SU-DHL-6 (cell line): ENCODE measurements around the gene RPS6KA1.

Experiments
- H2AFZ ChIP-seq: fragments of 200-600 bp; sonication (generic); 2 replicates; pipeline ENCODE4 v1.6.1; 2014; ENCODE audit warnings: low read depth, mild to moderate bottlenecking, moderate library complexity, mixed read lengths, antibody characterized with exemption, low read length; ENCODE audit not compliant: severe bottlenecking
- H3F3A ChIP-seq: fragments of 200-600 bp; shearing (Covaris generic); 2 replicates; pipeline ENCODE4 v1.6.0; 2016; ENCODE audit warnings: antibody characterized with exemption, mild to moderate bottlenecking; ENCODE audit not compliant: insufficient read depth
- H3K27ac ChIP-seq: fragments of 200-600 bp; sonication (generic); 2 replicates; pipeline ENCODE4 v1.5.1; 2016; ENCODE audit warnings: low read depth, mild to moderate bottlenecking, low read length, moderate library complexity, mixed read lengths
- H3K27me3 ChIP-seq: fragments of 200-600 bp; sonication (generic), shearing (Covaris generic); 2 replicates; pipeline ENCODE4 v1.6.0; 2014; ENCODE audit warnings: mild to moderate bottlenecking, low read length
- H3K36me3 ChIP-seq: fragments of 200-600 bp; sonication (generic); 2 replicates; pipeline ENCODE4 v1.6.1; 2014; ENCODE audit warnings: mild to moderate bottlenecking, low read length, mixed read lengths
- H3K4me2 ChIP-seq: fragments of 300-600, 200-600 bp; shearing (Covaris generic), sonication (generic); 2 replicates; pipeline ENCODE4 v1.6.0; 2014; ENCODE audit warnings: low read length, low read depth, mild to moderate bottlenecking; ENCODE audit not compliant: poor library complexity, severe bottlenecking
- H3K4me3 ChIP-seq: fragments of 200-600 bp; sonication (generic); 2 replicates; pipeline ENCODE4 v1.5.1; 2014; ENCODE audit warnings: antibody characterized with exemption, low read length, mild to moderate bottlenecking, mixed read lengths; ENCODE audit not compliant: insufficient read depth, poor library complexity, severe bottlenecking
- H3K79me2 ChIP-seq: fragments of 200-600 bp; sonication (generic); 2 replicates; pipeline ENCODE4 v1.6.1; 2014; ENCODE audit warnings: mild to moderate bottlenecking, low read length, moderate library complexity; ENCODE audit not compliant: insufficient read depth
- H3K9ac ChIP-seq: fragments of 200-600 bp; sonication (generic); 2 replicates; pipeline ENCODE4 v1.7.0; 2014; ENCODE audit warnings: mild to moderate bottlenecking, low read length
- H3K9me2 ChIP-seq: fragments of 200-600 bp; sonication (generic); replicated peaks from 2 replicates; pipeline ENCODE4 v1.6.1; 2014; ENCODE audit warnings: low read length; ENCODE audit not compliant: insufficient read depth
- H3K9me3 ChIP-seq: fragments of 200-600 bp; sonication (generic); 2 replicates; pipeline ENCODE4 v1.6.1; 2014; ENCODE audit warnings: low read length, mixed read lengths; ENCODE audit not compliant: insufficient read depth
- H4K20me1 ChIP-seq: fragments of 200-600 bp; sonication (generic); 2 replicates; pipeline ENCODE4 v1.6.1; 2014; ENCODE audit warnings: low read depth, mild to moderate bottlenecking, antibody characterized with exemption, low read length, moderate library complexity, mixed read lengths
- CTCF ChIP-seq: fragments of 200-600 bp; sonication (generic); IDR thresholded peaks from one replicate; pipeline ENCODE4 v1.5.1; 2017; ENCODE audit warnings: antibody characterized with exemption, mild to moderate bottlenecking, low read length, moderate library complexity; ENCODE audit not compliant: insufficient read depth, poor library complexity, severe bottlenecking
- EZH2phosphoT487 ChIP-seq: fragments of 200-600 bp; sonication (generic), shearing (Covaris generic); conservative IDR thresholded peaks from 2 replicates; pipeline ENCODE4 v1.6.1; 2018; ENCODE audit warnings: mild to moderate bottlenecking, antibody characterized with exemption, low read length, moderate library complexity, mixed read lengths

Gene RPS6KA1

GRCh38 chr1:26540351-26540750 is 10.8 kb downstream of the RPS6KA1 start:
- Histone ChIP-seq H3K79me2 (no peaks in the 10 kb centered on the region), H3F3A (peaks cover 50% of the 10 kb centered on the region), H4K20me1 (no peaks in the 10 kb centered on the region), H3K36me3 (no peaks in the 10 kb centered on the region), H3K4me3 (no peak overlapping the region), H2AFZ (no peak overlapping the region), H3K9me2 (no peaks in the 10 kb centered on the region), H3K4me2 (peak overlapping the region; percentile 3), H3K9ac (0 out of 2 replicates have a peak overlapping the region, but pooled peaks have one; percentile 14), H3K27me3 (no peaks in the 10 kb centered on the region), H3K27ac (peak overlapping the region; percentile 65), H3K9me3 (no peaks in the 10 kb centered on the region)
- TF ChIP-seq EZH2phosphoT487 (no peak), CTCF (no peak)

GRCh38 chr1:26541431-26541815 is 11.9 kb downstream of the RPS6KA1 start:
- H3F3A ChIP-seq, result peaks cover 52% of the 10 kb centered on the region
- H4K20me1 ChIP-seq, result no peaks in the 10 kb centered on the region
- H3K27ac ChIP-seq, result peak overlapping the region; percentile 96
- TF ChIP-seq CTCF, result no peak
- no peak for TF ChIP-seq EZH2phosphoT487
- no peak overlapping the region for H2AFZ ChIP-seq
- H3K36me3 ChIP-seq, result no peaks in the 10 kb centered on the region
- peaks cover 7% of the 10 kb centered on the region for H3K79me2 ChIP-seq
- peak overlapping the region; percentile 51 for H3K9ac ChIP-seq
- H3K9me3 ChIP-seq, result no peaks in the 10 kb centered on the region
- H3K4me3 ChIP-seq, result no peak overlapping the region
- H3K9me2 ChIP-seq, result no peaks in the 10 kb centered on the region
- H3K27me3 ChIP-seq, result no peaks in the 10 kb centered on the region
- H3K4me2 ChIP-seq, result peak overlapping the region; percentile 53

GRCh38 chr1:26541816-26542711 is 12.5 kb downstream of the RPS6KA1 start:
- Histone ChIP-seq H3K9ac (peak overlapping the region; percentile 66), H4K20me1 (no peaks in the 10 kb centered on the region), H2AFZ (peak overlapping the region; percentile 4), H3K4me2 (peak overlapping the region; percentile 74), H3K36me3 (no peaks in the 10 kb centered on the region), H3K79me2 (peaks cover 13% of the 10 kb centered on the region), H3F3A (peaks cover 52% of the 10 kb centered on the region), H3K27me3 (no peaks in the 10 kb centered on the region), H3K27ac (peak overlapping the region; percentile 96), H3K4me3 (peak overlapping the region; percentile 45), H3K9me3 (no peaks in the 10 kb centered on the region), H3K9me2 (no peaks in the 10 kb centered on the region)
- no peak for TF ChIP-seq EZH2phosphoT487
- peak; percentile 22 for TF ChIP-seq CTCF
